WTC11 (cell line): ENCODE measurements around the gene KRTAP5-7. TPM values are rescaled to one million over a fixed set of nuclear protein-coding genes. Genes with fewer than 3 reads are reported as not detected.

Experiments
- KAT7 ChIP-seq: sonication (generic); formaldehyde crosslinking; IDR thresholded peaks from 2 replicates; pipeline ENCODE4 v1.8.1; 2023; ENCODE audit warnings: missing genetic modification reagents, mild to moderate bottlenecking, borderline replicate concordance
- total RNA-seq: library from RNA; stranded (reverse); gene quantifications from 3 replicates; pipeline ENCODE4 v1.2.3, GENCODE V29; 2021

Gene KRTAP5-7
- total RNA-seq, 1 experiment from 2014 or later, result 0.11 TPM

GRCh38 chr11:71577469-71578004, 50.5 kb downstream of the KRTAP5-7 start (continued):
- no peak for TF ChIP-seq KAT7 (CRISPR knock-in tag)

Other genes starting within 250 kb of the KRTAP5-7 start
- gene DHCR7, start 78.9 kb upstream of the KRTAP5-7 start, total RNA-seq, result 104 to 120 TPM (median 120 TPM) in 3 replicates
- 43.4 to 45.6 TPM (median 45.1 TPM) in 3 replicates for gene NADSYN1, start 74.1 kb upstream of the KRTAP5-7 start, total RNA-seq
- not detected in 3 replicates for gene KRTAP5-8, start 10.8 kb downstream of the KRTAP5-7 start, total RNA-seq
- not detected in 3 replicates for gene KRTAP5-9, start 21.2 kb downstream of the KRTAP5-7 start, total RNA-seq
- not detected in 3 replicates for gene KRTAP5-10, start 38.3 kb downstream of the KRTAP5-7 start, total RNA-seq
- not detected in 3 replicates for gene KRTAP5-11, start 55.6 kb downstream of the KRTAP5-7 start, total RNA-seq